ENCODE measurements around the gene APH1A. TPM values are rescaled to one million over a fixed set of nuclear protein-coding genes. Genes with fewer than 3 reads are reported as not detected.

Gene APH1A
- total and polyA plus RNA-seq, 9 of the 15 experiments (the other 6 are each of a cell fraction or from before 2014, with no cell fraction given): 5.6 to 123 (median 77.0) TPM

DNA sequence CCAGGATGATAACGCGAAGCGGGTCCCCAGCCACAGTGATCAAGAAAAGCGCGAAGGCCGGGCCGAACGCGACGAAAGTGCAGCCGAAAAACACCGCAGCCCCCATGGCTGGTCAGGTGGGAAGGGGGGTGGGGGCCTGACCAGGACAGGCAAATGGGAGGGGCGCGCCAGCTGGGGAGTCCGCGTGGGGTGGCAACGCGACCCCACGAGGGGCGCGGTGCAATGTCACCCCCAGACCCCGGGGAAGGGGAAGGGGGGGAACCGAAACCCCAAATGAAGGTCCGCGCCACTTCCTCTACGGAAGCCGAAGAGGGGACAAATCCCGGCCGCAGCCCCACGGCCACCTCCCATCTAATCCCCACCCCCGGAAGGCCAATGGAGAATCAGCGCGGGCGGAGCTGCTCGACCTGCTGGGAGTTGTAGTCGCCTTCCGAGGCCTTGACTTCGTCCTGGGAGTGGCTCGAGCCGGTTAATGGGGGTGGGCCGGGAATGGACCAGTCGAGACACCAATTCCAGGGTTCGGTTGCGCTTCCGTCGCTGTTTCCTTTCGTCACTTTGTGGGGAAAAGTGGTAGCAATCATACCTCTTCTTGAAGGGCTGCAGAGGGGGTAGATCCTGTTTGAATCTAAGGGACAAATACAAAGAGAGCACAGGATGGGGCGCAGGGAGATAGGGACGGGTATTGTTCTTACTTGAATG is at the start of gene APH1A (continued):
- no peak for TF ChIP-seq CHAMP1 (IDR thresholded peaks at IDR 0.05)
- TF ChIP-seq ATF7 (IDR thresholded peaks at IDR 0.05): peak; percentile 79
- TF ChIP-seq SMARCA4 (IDR thresholded peaks at IDR 0.05): no peak
- peak; percentile 57; the same call in 1 of the 2 replicates for TF ChIP-seq NFRKB (IDR thresholded peaks at IDR 0.05; ENCODE audit: low read depth)
- peak; percentile 73; the same call in 1 of the 2 replicates for TF ChIP-seq GTF2E2 (tag; IDR thresholded peaks at IDR 0.05)
- TF ChIP-seq MTA3 (IDR thresholded peaks at IDR 0.05; ENCODE audit: borderline replicate concordance): peak; percentile 98
- no peak for TF ChIP-seq ZNF395 (CRISPR knock-in tag; IDR thresholded peaks at IDR 0.05)
- no peak for TF ChIP-seq TCF7L2 (IDR thresholded peaks at IDR 0.05; ENCODE audit: low read depth, low read length)
- TF ChIP-seq, protein P1, sequence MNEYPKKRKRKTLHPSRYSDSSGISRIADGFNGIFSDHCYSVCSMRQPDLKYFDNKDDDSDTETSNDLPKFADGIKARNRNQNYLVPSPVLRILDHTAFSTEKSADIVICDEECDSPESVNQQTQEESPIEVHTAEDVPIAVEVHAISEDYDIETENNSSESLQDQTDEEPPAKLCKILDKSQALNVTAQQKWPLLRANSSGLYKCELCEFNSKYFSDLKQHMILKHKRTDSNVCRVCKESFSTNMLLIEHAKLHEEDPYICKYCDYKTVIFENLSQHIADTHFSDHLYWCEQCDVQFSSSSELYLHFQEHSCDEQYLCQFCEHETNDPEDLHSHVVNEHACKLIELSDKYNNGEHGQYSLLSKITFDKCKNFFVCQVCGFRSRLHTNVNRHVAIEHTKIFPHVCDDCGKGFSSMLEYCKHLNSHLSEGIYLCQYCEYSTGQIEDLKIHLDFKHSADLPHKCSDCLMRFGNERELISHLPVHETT (CRISPR knock-in tag; conservative IDR thresholded peaks at IDR 0.05 in 1 of 2, IDR thresholded peaks at IDR 0.05 in 1 of 2): peak in 1 of 2 experiments; percentile 70; a peak in 2 of 4 replicates
- no peak for TF ChIP-seq SMC3 (conservative IDR thresholded peaks at IDR 0.05; ENCODE audit: insufficient read depth, low read depth, low read length)
- no peak for TF ChIP-seq FIP1L1 (IDR thresholded peaks at IDR 0.05; ENCODE audit: low read depth, low read length, poor library complexity, severe bottlenecking)
- peak; percentile 46; the same call in 1 of the 2 replicates for TF ChIP-seq ZSCAN32 (CRISPR knock-in tag; IDR thresholded peaks at IDR 0.05)
- peak; percentile 59; the same call in 1 of the 2 replicates for TF ChIP-seq ZNF644 (tag; IDR thresholded peaks at IDR 0.05; ENCODE audit: low read depth)
- TF ChIP-seq RBM22 (IDR thresholded peaks at IDR 0.05; ENCODE audit: low read depth, low read length, poor library complexity, severe bottlenecking): no peak
- TF ChIP-seq, protein P2, sequence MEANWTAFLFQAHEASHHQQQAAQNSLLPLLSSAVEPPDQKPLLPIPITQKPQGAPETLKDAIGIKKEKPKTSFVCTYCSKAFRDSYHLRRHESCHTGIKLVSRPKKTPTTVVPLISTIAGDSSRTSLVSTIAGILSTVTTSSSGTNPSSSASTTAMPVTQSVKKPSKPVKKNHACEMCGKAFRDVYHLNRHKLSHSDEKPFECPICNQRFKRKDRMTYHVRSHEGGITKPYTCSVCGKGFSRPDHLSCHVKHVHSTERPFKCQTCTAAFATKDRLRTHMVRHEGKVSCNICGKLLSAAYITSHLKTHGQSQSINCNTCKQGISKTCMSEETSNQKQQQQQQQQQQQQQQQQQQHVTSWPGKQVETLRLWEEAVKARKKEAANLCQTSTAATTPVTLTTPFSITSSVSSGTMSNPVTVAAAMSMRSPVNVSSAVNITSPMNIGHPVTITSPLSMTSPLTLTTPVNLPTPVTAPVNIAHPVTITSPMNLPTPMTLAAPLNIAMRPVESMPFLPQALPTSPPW (CRISPR knock-in tag; IDR thresholded peaks at IDR 0.05): peak; percentile 97
- no peak for TF ChIP-seq ARHGAP35 (IDR thresholded peaks at IDR 0.05; ENCODE audit: partially characterized antibody)
- TF ChIP-seq ZC3H8 (IDR thresholded peaks at IDR 0.05): no peak
- TF ChIP-seq EP300 (IDR thresholded peaks at IDR 0.05; ENCODE audit: low read length): no peak
- TF ChIP-seq PTBP1 (IDR thresholded peaks at IDR 0.05; ENCODE audit: low read depth, low read length): no peak
- no peak for TF ChIP-seq U2AF1 (optimal IDR thresholded peaks at IDR 0.05; ENCODE audit: low read depth, low read length)

All from K562 (cell line).